Ishikawa (cell line): ENCODE results near the gene IL1RN.

Source experiments
- CEBPB ChIP-seq: IDR thresholded peaks from 2 replicates; pipeline ENCODE4 v1.6.1; 2012
- CREB1 ChIP-seq: IDR thresholded peaks from 2 replicates; pipeline ENCODE4 v1.6.1; 2012; ENCODE audit warnings: low read depth
- EGR1 ChIP-seq: IDR thresholded peaks from 2 replicates; pipeline ENCODE4 v1.6.1; 2012
- EP300 ChIP-seq: IDR thresholded peaks from 2 replicates; pipeline ENCODE4 v1.6.1; 2012; ENCODE audit warnings: borderline replicate concordance
- FOXM1 ChIP-seq: IDR thresholded peaks from 2 replicates; pipeline ENCODE4 v1.6.1; 2012; ENCODE audit warnings: low read depth, borderline replicate concordance
- RAD21 ChIP-seq: IDR thresholded peaks from 2 replicates; pipeline ENCODE4 v1.6.1; 2012; ENCODE audit warnings: low read depth
- REST ChIP-seq: IDR thresholded peaks from 2 replicates; pipeline ENCODE4 v1.6.1; 2012; ENCODE audit warnings: low read depth, mild to moderate bottlenecking
- TAF1 ChIP-seq: IDR thresholded peaks from 2 replicates; pipeline ENCODE4 v1.6.1; 2012; ENCODE audit warnings: low read depth, mild to moderate bottlenecking
- TCF12 ChIP-seq: IDR thresholded peaks from 2 replicates; pipeline ENCODE4 v1.6.1; 2012; ENCODE audit warnings: low read depth
- TEAD4 ChIP-seq: IDR thresholded peaks from 2 replicates; pipeline ENCODE4 v1.6.1; 2012
- USF1 ChIP-seq: IDR thresholded peaks from 2 replicates; pipeline ENCODE4 v1.6.1; 2012
- YY1 ChIP-seq: IDR thresholded peaks from 2 replicates; pipeline ENCODE4 v1.6.1; 2012; ENCODE audit warnings: low read depth
- ZBTB7A ChIP-seq: IDR thresholded peaks from 2 replicates; pipeline ENCODE4 v1.6.1; 2012; ENCODE audit warnings: low read depth
- TF ChIP-seq, protein P1 (sequence below): IDR thresholded peaks from 2 replicates; pipeline ENCODE4 v1.6.1; 2012

GRCh38 chr2:113088213-113088992 is 39.0 kb upstream of the IL1RN start:
- TF ChIP-seq CEBPB (no peak), YY1 (no peak), EP300 (no peak), USF1 (no peak), RAD21 (no peak), EGR1 (no peak), REST (peak; percentile 61; the same call in 1 of the 2 replicates), TAF1 (no peak), TCF12 (no peak), FOXM1 (no peak), ZBTB7A (no peak), TEAD4 (no peak), CREB1 (no peak)
- TF ChIP-seq, protein P1, sequence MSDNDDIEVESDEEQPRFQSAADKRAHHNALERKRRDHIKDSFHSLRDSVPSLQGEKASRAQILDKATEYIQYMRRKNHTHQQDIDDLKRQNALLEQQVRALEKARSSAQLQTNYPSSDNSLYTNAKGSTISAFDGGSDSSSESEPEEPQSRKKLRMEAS = no peak
